Measurements from ENCODE around the gene NFKBIE. TPM values are rescaled to one million over a fixed set of nuclear protein-coding genes. Genes with fewer than 3 reads are reported as not detected.

The NFKBIE gene
- total RNA-seq, 1 donor from 2014 or later: 6.3 TPM

DNA sequence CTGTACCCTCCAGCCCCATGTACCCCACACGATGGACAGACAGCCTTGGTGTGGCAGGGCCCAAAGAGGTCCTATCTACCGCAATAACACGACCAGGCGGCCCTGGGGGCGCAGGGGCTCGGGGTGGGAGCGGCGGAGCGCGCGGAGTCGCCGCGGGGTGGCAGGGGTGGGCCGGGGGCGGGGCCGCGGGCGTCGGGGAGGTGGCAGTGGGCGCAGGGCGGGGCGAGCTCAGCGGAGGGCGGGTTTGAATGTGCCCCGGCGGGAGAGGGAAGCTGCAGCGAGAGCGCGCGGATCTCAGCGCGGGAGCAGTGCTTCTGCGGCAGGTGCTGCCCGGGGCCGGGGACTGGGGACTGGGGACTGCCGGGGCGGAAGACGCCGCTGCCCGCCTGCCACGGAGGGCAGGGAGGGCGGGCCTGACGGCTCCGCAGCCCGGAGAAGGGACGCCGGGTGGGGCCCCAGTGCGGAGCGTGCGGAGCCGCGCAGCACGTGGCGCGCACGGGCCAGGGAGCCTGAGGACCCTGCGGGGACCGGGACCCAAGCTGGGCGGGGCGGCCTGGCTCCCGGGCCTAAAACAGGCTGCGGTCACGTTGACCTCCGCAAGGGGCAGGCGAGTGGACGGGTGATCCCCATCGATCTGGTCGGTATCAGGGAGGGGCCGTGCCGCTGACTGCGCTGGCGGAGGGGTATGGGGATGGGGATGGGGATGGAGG is 41.9 kb downstream of the NFKBIE start, which contains the start of gene SLC29A1:
TSS of gene SLC29A1 (plus strand) at position 277 of the 710 bp plus-strand sequence. CDS start 3,719 bp downstream, outside the sequence.
- H3K9ac ChIP-seq (ENCODE audit: low read depth in 1 of 3, low read length in 3 of 3): peak within 1 kb of the TSS; percentile 65 to 99 (median 74)
- H3K9me3 ChIP-seq (ENCODE audit: control insufficient read depth in 3 of 3, low read length in 3 of 3): no peaks in the 10 kb centered on the region
- no peaks in the 10 kb centered on the region for H3K27me3 ChIP-seq (ENCODE audit: control insufficient read depth in 3 of 3, insufficient read depth in 3 of 3, low read length in 3 of 3)
- H3K27ac ChIP-seq (ENCODE audit: low read depth, low read length): peak within 1 kb of the TSS; percentile 94
- H3K36me3 ChIP-seq (ENCODE audit: control insufficient read depth in 3 of 3, insufficient read depth in 3 of 3, low read length in 3 of 3): peaks cover 0 to 2% (median 0%) of the 10 kb centered on the region in 3 donors
- H3K4me1 ChIP-seq (ENCODE audit: control insufficient read depth in 3 of 3, insufficient read depth in 3 of 3, low read length in 3 of 3): peaks cover 72 to 75% (median 74%) of the 10 kb centered on the region in 3 donors
- H3K4me3 ChIP-seq (ENCODE audit: low read length in 3 of 3): peak within 1 kb of the TSS; percentile 66 to 76 (median 73)

DNA sequence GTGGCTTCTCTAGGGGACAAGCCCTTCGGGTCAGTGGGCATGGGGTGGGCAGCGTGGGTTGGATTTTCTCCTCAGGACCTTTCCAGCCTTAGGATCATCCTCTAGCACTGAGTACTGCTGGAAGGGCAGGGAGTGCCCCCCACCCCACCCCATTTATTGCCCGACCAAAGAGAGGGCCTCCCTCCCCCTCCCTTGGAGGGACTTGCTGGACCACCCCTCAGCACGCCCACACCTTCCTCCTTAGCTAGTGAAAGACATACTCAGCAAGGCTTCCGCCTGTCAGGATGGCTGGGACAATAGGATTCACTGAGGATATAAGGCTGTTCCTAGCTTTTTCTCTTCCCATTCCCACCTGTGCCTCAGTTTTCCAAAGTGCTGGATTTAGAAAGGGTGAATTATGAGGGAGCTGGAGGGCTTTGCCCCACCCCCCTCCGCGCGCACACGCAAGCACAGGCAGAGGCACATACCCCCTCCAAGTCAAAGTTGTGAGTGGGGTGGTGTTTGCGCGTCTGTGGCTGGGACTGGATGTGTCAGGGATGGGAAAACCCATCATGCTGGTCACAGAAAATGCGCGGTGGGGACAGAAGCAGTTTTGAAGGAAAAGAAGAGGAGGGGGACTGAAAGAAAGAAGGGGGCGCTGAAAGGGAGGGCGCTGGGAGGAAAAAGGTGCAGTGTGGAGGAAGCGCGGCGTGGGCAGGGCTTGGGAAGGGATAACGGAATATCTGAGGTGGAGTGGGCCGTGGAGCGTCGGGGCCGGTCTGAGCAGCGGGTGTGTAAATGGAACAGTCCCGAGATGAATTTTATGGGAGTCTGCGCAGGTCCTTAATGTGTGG is 42.6 kb downstream of the NFKBIE start:
- Histone ChIP-seq H3K9me3 (ENCODE audit: control insufficient read depth in 3 of 3, low read length in 3 of 3) (no peaks in the 10 kb centered on the region), H3K27me3 (ENCODE audit: control insufficient read depth in 3 of 3, insufficient read depth in 3 of 3, low read length in 3 of 3) (no peaks in the 10 kb centered on the region), H3K27ac (ENCODE audit: low read depth, low read length) (peak overlapping the region; percentile 94), H3K4me3 (ENCODE audit: low read length in 3 of 3) (peak overlapping the region; percentile 65 to 73 (median 66)), H3K4me1 (ENCODE audit: control insufficient read depth in 3 of 3, insufficient read depth in 3 of 3, low read length in 3 of 3) (peaks cover 72 to 75% (median 74%) of the 10 kb centered on the region in 3 donors), H3K9ac (ENCODE audit: low read depth in 1 of 3, low read length in 3 of 3) (peak overlapping the region in 2 of 3 donors; percentile 74 to 85), H3K36me3 (ENCODE audit: control insufficient read depth in 3 of 3, insufficient read depth in 3 of 3, low read length in 3 of 3) (peaks cover 0 to 2% (median 0%) of the 10 kb centered on the region in 3 donors)

DNA sequence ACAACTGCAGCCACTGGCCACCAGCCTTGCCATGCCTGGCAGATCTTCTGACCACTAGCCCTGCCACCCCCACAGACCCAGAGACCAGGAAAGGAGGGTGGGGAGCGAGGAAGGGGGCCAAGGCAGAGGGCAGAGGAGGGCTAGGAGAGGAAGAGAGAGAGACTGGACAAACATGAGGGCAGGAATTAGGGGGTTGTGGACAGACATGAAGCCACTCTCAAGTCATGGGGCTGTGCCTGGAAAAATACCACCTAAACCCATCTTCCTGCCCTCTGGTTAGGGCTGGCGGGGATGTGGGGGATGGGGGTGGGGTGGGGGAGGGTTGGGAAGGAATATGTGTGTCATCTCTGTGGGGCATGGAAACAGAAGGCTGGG is 43.4 kb downstream of the NFKBIE start:
- Histone ChIP-seq H3K27ac (ENCODE audit: low read depth, low read length) (peak overlapping the region; percentile 94), H3K9ac (ENCODE audit: low read depth in 1 of 3, low read length in 3 of 3) (peak overlapping the region; percentile 27 to 80 (median 74)), H3K36me3 (ENCODE audit: control insufficient read depth in 3 of 3, insufficient read depth in 3 of 3, low read length in 3 of 3) (no peaks in the 10 kb centered on the region), H3K4me3 (ENCODE audit: low read length in 3 of 3) (peak overlapping the region in 2 of 3 donors; percentile 32 to 60), H3K9me3 (ENCODE audit: control insufficient read depth in 3 of 3, low read length in 3 of 3) (no peaks in the 10 kb centered on the region), H3K4me1 (ENCODE audit: control insufficient read depth in 3 of 3, insufficient read depth in 3 of 3, low read length in 3 of 3) (peaks cover 72 to 77% (median 74%) of the 10 kb centered on the region in 3 donors), H3K27me3 (ENCODE audit: control insufficient read depth in 3 of 3, insufficient read depth in 3 of 3, low read length in 3 of 3) (no peaks in the 10 kb centered on the region)

DNA sequence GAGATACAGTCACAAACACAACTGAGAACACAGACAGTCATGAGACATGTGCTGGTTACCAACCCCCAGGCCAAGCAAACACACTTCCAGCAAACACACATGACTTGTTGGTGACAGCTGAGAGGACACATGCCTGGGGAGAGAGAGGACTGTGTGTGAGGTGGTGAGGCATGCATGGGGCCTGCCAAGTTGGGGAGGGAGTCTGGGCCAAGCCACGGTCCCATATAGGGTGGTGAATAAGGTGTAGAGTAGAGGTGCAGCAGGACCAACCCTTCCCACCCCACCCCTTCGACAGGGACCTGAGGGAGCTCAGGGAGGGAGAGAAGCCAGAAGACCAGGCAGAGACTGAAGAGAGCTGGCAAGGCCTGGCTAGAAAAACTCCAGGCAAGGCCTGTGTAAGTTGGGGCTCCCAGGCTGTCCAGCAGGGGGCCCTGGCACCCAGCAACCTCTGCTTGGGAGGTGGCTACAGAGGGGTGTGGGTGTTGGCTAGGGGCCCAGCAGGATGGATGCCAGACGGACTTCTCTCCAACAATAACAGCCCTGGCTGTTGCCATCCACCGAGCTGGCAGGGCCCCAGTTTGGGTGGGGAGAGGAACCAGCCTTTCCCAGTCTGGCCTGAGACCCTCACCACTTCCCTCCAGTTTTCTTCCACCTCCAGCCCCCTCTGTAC is 43.9 kb downstream of the NFKBIE start:
- H3K9ac ChIP-seq (ENCODE audit: low read depth in 1 of 3, low read length in 3 of 3): peak overlapping the region; percentile 27 to 80 (median 63)
- H3K27me3 ChIP-seq (ENCODE audit: control insufficient read depth in 3 of 3, insufficient read depth in 3 of 3, low read length in 3 of 3): no peaks in the 10 kb centered on the region
- H3K4me3 ChIP-seq (ENCODE audit: low read length in 3 of 3): peak overlapping the region; percentile 24 to 60 (median 32)
- H3K9me3 ChIP-seq (ENCODE audit: control insufficient read depth in 3 of 3, low read length in 3 of 3): no peaks in the 10 kb centered on the region
- peak overlapping the region; percentile 94 for H3K27ac ChIP-seq (ENCODE audit: low read depth, low read length)
- no peaks in the 10 kb centered on the region for H3K36me3 ChIP-seq (ENCODE audit: control insufficient read depth in 3 of 3, insufficient read depth in 3 of 3, low read length in 3 of 3)
- H3K4me1 ChIP-seq (ENCODE audit: control insufficient read depth in 3 of 3, insufficient read depth in 3 of 3, low read length in 3 of 3): peaks cover 72 to 76% (median 74%) of the 10 kb centered on the region in 3 donors

DNA sequence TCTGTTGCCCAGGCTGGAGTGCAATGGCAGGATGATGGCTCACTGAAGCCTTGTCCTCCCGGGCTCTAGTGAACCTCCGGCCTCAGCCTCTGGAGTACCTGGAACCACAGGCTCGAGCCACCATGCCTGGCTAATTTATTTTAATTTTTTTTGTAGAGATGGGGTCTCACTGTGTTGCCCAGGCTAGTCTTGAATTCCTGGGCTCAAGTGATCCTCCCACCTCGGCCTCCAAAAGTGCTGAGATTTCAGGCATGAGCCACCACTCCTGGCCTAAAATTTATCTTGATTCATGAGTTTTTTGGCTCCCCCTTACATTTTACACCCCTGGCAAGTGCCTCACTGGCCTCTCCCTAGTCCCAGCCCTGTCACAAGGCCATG is 44.4 kb downstream of the NFKBIE start:
- Histone ChIP-seq H3K4me1 (ENCODE audit: control insufficient read depth in 3 of 3, insufficient read depth in 3 of 3, low read length in 3 of 3) (peaks cover 71 to 75% (median 72%) of the 10 kb centered on the region in 3 donors), H3K4me3 (ENCODE audit: low read length in 3 of 3) (peak overlapping the region in 1 of 3 donors; percentile 3), H3K36me3 (ENCODE audit: control insufficient read depth in 3 of 3, insufficient read depth in 3 of 3, low read length in 3 of 3) (no peaks in the 10 kb centered on the region), H3K27me3 (ENCODE audit: control insufficient read depth in 3 of 3, insufficient read depth in 3 of 3, low read length in 3 of 3) (no peaks in the 10 kb centered on the region), H3K9me3 (ENCODE audit: control insufficient read depth in 3 of 3, low read length in 3 of 3) (no peaks in the 10 kb centered on the region), H3K27ac (ENCODE audit: low read depth, low read length) (peak overlapping the region; percentile 94), H3K9ac (ENCODE audit: low read depth in 1 of 3, low read length in 3 of 3) (peak overlapping the region in 2 of 3 donors; percentile 38 to 80)

DNA sequence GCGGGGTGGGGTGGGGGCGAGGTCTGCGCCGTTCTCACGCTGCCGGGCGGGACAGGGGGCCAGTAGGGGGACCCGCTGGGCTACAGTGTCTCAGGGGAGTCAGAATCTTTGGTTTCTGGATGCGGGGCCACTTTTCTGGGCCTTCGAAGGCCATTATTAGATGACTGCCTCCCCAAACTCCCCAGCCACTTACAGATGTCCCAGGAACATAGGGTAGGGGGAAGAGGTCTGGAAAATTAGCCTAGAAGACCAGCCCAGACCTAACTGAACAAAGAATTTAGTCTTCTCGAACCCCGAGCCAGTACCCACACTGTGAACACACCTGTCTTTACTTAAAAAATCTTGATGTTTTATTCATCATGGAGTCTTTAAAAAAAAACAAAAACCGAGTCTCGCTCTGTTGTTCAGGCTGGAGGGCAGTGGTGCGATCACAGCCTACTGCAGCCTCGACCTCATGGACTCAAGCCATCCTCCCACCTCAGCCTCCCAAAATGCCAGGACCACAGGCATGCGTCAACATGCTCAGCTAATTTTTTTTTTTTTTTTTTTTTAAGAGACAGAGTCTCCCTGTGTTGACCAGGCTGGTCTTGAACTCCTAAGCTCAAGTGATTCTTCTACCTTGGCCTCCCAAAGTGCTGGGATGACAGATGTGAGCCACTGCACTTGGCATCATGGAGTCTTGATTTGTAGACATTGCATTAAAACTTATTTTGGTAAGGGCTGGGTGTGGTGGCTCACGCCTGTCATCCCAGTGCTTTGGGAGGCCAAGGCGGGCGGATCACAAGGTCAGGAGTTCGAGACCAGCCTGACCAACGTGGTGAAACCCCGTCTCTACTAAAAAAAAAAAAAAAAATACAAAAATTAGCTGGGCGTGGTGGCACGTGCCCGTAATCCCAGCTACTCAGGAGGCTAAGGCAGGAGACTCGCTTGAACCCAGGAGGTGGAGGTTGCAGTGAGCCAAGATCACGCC is 45.3 kb downstream of the NFKBIE start:
- Histone ChIP-seq H3K27me3 (ENCODE audit: control insufficient read depth in 3 of 3, insufficient read depth in 3 of 3, low read length in 3 of 3) (no peaks in the 10 kb centered on the region), H3K9ac (ENCODE audit: low read depth in 1 of 3, low read length in 3 of 3) (peak overlapping the region in 2 of 3 donors; percentile 38 to 61), H3K36me3 (ENCODE audit: control insufficient read depth in 3 of 3, insufficient read depth in 3 of 3, low read length in 3 of 3) (no peaks in the 10 kb centered on the region), H3K4me1 (ENCODE audit: control insufficient read depth in 3 of 3, insufficient read depth in 3 of 3, low read length in 3 of 3) (peaks cover 64 to 69% (median 64%) of the 10 kb centered on the region in 3 donors), H3K27ac (ENCODE audit: low read depth, low read length) (peak overlapping the region; percentile 94), H3K9me3 (ENCODE audit: control insufficient read depth in 3 of 3, low read length in 3 of 3) (no peaks in the 10 kb centered on the region), H3K4me3 (ENCODE audit: low read length in 3 of 3) (peak overlapping the region; percentile 55 to 73 (median 64))

DNA sequence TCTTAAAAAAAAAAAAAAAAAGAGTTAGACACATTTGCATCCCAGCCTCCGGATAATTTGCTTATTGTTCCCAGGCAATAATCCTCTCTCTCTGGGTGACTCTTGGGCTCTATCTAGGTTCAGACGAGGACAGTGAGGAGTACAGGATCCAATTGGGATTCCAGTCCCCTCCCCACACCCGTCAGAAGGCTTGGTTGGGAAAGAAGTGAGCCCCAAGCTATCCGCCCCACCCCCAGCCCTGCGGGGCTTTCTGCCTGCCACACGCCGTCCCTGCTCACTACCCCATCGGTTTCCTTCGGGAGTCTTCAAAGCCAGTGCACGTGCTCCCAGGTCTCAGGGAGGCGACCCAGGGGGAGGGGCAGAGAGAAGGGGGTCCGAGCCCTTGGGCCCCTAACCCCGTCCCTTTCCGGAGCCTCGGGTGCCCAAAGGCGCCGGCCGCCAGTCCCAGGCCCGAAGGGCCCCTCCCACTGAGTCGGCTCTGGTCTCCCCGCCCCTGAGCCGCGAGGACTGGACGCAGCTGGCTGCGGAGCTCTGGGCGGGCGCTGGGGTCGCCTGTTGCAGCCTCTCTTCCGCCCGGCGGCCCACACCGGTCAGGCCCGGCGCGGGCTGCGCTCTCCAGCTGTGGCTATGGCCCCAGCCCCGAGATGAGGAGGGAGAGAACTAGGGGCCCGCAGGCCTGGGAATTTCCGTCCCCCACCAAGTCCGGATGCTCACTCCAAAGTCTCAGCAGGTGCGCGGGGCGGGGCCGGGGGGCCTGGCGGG is 46.1 kb downstream of the NFKBIE start:
- Histone ChIP-seq H3K27ac (ENCODE audit: low read depth, low read length) (peak overlapping the region; percentile 94), H3K9ac (ENCODE audit: low read depth in 1 of 3, low read length in 3 of 3) (peak overlapping the region; percentile 43 to 84 (median 48)), H3K4me3 (ENCODE audit: low read length in 3 of 3) (peak overlapping the region; percentile 55 to 73 (median 65)), H3K27me3 (ENCODE audit: control insufficient read depth in 3 of 3, insufficient read depth in 3 of 3, low read length in 3 of 3) (no peaks in the 10 kb centered on the region), H3K4me1 (ENCODE audit: control insufficient read depth in 3 of 3, insufficient read depth in 3 of 3, low read length in 3 of 3) (peaks cover 55 to 60% (median 56%) of the 10 kb centered on the region in 3 donors), H3K9me3 (ENCODE audit: control insufficient read depth in 3 of 3, low read length in 3 of 3) (no peaks in the 10 kb centered on the region), H3K36me3 (ENCODE audit: control insufficient read depth in 3 of 3, insufficient read depth in 3 of 3, low read length in 3 of 3) (no peaks in the 10 kb centered on the region)

DNA sequence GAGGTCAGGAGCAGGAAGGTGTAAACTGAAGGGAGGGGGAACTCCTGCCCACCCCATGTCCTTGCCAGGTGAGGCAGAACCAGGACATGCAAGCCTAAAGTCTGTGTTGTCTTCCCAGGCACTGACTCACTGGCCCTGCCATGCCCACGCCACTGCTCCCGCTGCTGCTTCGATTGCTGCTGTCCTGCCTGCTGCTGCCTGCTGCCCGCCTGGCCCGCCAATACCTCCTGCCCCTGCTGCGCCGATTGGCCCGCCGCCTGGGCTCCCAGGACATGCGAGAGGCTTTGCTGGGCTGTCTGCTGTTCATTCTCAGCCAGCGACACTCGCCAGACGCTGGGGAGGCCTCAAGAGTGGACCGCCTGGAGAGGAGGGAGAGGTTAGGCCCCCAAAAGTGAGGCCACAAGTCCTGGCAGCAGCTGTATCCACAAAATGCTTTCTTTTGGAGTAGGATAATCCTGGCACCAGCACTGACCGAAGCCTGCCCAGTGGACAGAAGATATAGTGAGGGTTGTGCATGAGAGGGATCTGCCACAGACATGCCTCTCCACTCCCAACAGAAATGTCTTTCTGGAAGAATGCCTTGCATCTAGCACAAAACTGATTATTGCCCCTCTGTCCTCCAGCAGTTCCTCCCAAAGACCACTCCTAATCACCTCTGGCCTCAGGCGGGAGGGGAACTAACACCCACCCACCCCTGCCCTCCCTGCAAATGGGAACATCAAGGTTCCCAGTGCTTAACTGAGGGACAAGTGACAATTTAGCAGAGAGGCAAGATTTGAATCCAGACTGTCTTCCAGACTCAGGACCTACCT is 47.8 kb downstream of the NFKBIE start:
- peak overlapping the region; percentile 94 for H3K27ac ChIP-seq (ENCODE audit: low read depth, low read length)
- peaks cover 45 to 51% (median 47%) of the 10 kb centered on the region in 3 donors for H3K4me1 ChIP-seq (ENCODE audit: control insufficient read depth in 3 of 3, insufficient read depth in 3 of 3, low read length in 3 of 3)
- no peaks in the 10 kb centered on the region for H3K27me3 ChIP-seq (ENCODE audit: control insufficient read depth in 3 of 3, insufficient read depth in 3 of 3, low read length in 3 of 3)
- peak overlapping the region; percentile 30 to 54 (median 43) for H3K4me3 ChIP-seq (ENCODE audit: low read length in 3 of 3)
- H3K9ac ChIP-seq (ENCODE audit: low read depth in 1 of 3, low read length in 3 of 3): peak overlapping the region; percentile 53 to 77 (median 66)
- H3K9me3 ChIP-seq (ENCODE audit: control insufficient read depth in 3 of 3, low read length in 3 of 3): no peaks in the 10 kb centered on the region
- no peaks in the 10 kb centered on the region for H3K36me3 ChIP-seq (ENCODE audit: control insufficient read depth in 3 of 3, insufficient read depth in 3 of 3, low read length in 3 of 3)
